Activated CD4-positive, CD25-positive, alpha-beta regulatory T cell (primary cell): ENCODE measurements around the gene INO80.

Source experiments
- DNase-seq, 4 experiments: peaks; one replicate each; lab custom pipeline; 2025; lab: John Stamatoyannopoulos, UW

The INO80 gene

GRCh38 chr15:41043276-41043951, 72.7 kb downstream of the INO80 start:
- DNase-seq: no peak

GRCh38 chr15:41042851-41043250, 73.2 kb downstream of the INO80 start:
- no peak for DNase-seq

- no peak for DNase-seq
These were observed 77.0 kb downstream of the INO80 start for GRCh38 chr15:41039121-41039520.

DNA sequence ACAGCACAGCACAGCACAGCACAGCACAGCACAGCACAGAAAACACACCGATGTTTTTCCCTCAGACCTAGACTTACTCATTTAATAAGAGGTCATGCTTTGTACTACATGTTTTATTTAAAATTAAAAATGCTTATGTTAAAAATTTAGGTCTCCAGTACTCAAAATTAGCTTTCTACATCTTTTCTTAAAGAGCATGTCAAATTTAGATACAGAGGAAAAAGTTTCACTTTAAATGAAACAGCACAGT, 84.1 kb downstream of the INO80 start:
- DNase-seq: no peak

DNA sequence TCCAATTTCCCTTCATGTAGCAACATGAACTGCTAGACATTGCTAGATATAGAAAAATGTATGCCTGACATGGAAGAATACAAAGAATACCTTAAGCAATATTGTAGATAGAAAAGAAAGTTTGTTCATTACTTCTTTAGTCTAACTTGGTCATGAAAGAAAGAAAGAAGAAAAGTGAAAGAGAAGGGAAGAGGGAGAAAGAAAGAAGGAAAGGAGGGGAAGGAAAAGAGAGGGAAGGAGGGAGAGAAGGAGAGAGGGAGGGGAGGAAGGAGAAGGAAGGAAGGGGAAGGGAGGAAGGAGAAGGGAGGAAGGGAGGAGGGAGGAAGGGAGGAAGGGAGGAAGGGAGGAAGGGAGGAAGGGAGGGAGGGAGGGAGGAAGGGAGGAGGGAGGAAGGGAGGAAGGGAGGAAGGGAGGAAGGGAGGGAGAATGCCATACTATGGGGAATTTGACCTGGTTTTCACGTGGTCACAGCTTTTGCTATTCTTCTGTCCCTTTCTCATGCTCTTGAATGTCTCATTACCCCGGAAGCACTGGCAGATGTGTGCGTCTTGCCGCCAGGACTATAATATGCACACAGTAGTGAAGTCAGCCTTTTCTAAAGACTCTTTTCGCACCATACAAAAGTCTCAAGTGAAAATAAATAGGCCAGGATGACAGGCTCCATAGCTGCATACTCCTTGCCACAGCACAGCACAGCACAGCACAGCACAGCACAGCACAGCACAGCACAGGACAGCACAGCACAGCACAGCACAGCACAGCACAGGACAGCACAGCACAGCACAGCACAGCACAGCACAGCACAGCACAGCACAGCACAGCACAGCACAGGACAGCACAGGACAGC, 84.6 kb downstream of the INO80 start:
- no peak for DNase-seq

DNA sequence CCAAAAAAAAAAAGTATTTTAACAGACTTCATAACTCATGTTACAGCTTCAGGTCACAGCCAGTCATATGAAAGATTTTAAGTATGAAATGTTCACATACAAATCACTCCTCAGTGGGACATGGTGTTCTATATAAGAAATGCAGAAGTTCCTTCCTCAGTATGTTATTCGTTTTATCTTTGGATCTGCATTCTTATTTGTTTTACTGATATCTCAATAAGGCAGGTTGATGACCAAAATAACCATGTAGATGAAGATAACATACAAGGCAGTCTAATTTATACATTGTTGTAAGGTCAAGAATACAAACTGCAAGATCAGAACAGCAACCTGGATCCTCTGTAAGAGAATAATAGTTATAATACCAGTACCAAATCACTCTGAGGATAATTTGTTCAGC, 87.2 kb downstream of the INO80 start:
- no peak for DNase-seq

DNA sequence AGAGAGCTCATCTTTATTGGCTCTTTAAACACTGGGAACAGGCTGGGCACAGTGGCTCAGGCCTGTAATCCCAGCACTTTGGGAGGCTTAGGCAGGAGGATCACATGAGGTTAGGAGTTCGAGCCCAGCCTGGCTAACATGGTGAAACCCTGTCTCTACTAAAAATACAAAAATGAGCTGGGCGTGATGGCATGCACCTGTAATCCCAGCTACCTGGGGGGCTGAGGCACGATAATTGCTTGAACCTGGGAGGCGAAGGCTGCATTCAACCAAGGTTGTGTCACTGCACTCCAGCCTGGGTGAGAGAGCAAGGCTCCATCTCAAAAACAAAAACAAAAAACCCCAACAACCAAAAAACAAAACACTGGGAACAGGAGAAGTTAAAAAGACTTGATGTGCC, 90.7 kb downstream of the INO80 start:
- no peak for DNase-seq

DNA sequence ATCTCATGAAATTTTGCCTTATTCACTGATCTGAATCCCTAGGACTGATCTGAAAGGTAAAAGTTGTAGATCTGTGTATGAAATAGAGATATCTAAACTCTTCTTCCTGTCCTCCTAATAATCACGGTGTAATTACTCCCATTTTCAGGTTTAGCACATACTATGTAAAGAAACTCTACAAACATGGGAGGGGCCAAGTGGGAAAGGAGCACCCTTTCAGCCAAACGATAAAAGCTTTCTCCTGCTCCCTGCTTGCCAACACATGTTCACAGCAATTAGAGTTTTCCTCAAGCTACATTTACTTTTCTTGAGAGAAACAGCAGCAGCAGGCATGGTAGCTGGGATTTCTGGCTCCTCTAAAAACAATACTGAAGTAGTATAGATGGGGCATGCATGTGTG, 91.2 kb downstream of the INO80 start:
- DNase-seq: no peak

DNA sequence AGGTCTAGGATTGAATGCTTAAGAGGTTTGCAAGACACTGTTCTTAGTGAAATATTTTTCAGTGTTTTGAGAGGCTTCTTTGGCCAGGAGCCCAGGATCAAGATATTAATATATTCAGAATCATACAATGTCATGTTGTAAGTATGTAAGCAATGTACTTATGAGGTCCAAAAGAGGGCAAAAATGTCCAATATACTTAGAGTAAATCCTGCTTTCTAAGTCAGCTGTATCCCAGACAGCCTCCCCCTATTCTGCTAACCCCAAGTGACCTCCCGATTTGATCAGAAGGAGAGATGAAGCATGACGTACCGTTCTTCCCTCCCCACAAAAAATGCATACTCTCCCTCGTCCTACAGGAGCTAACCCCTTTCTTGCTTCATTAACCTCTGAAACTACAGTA, 91.9 kb downstream of the INO80 start:
- DNase-seq: no peak

GRCh38 chr15:41022487-41023090, 93.5 kb downstream of the INO80 start:
- DNase-seq: no peak

- no peak for DNase-seq
These were observed 95.3 kb downstream of the INO80 start for GRCh38 chr15:41020829-41021228.

GRCh38 chr15:41020311-41020710, 95.8 kb downstream of the INO80 start:
- no peak for DNase-seq

- DNase-seq: no peak
These were observed 96.9 kb downstream of the INO80 start for GRCh38 chr15:41019174-41019573.

- DNase-seq: no peak
These were observed 97.5 kb downstream of the INO80 start for GRCh38 chr15:41018534-41018933.

DNA sequence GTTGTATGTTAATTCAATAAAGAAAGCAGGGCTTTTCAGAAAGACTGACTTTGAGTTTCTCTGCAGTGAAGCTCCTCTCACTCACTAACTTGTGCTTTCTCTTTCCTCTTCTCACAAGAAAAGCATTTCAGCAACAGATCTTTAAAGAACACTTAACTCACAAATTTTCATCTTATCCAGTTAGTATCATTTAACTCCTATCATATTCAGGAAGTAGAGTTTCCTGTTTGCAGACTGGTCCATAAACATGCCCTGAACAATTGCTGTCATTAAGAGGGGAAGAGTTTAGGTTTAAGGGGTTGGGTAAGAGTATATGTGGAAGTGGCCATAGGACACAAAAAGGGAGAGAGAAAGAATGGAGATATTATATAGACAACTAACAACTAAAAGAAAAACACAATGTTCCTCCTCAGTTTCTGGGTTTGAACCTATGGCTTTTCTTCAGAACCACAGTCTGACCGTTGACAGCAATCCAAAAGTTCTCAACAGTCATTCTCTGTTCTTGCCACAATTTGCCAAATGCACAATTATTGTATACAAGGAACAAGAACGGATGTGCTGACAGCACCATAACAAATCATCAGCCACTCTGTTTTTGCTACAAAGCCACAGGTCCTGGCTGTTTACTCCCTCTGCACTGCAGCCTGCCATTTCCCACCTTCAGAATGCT, 98.9 kb downstream of the INO80 start:
- no peak for DNase-seq

- DNase-seq: no peak
These were observed 102.2 kb downstream of the INO80 start for GRCh38 chr15:41013691-41014414.

- DNase-seq: no peak
These were observed 104.8 kb downstream of the INO80 start for GRCh38 chr15:41011055-41011815.

DNA sequence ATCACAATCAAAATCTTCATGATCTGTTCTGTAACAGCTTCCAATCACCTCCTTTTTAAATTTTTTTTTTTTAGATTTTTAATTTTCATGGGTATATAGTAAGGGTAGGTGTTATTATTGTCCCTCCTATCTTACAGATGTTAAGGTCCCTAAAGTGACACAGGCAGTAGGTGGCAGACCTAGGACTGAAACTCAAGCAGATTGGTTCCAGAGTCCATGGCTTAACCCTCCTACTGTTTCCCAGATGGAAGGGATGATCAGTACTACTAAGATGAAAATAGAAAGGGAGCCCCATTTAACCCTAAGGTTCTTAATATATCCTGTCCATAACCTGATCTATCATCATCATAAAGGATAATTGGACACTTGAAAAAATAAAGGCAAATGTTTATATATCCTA, 105.7 kb downstream of the INO80 start:
- DNase-seq: no peak

DNA sequence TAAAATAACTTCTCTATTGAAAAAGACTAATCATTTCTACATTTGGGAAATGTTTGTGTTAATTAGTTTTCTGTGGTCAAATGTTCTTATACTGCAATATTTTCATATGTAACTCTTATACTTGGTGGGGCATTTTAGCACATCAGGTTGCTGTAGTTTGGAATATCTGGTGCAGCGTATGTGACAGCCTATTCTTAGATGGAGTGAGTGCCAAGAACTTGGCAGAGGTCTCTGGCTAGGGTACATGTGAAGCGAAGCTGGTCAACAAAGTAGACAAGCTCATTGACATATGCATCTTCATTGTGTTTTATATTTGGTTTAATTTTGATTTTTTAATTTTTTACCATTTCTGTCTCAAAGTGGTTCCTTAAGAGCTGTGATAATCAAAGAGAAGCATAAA, 109.6 kb downstream of the INO80 start:
- no peak for DNase-seq

- no peak for DNase-seq
These were observed 111.6 kb downstream of the INO80 start for GRCh38 chr15:41004490-41004889.

DNA sequence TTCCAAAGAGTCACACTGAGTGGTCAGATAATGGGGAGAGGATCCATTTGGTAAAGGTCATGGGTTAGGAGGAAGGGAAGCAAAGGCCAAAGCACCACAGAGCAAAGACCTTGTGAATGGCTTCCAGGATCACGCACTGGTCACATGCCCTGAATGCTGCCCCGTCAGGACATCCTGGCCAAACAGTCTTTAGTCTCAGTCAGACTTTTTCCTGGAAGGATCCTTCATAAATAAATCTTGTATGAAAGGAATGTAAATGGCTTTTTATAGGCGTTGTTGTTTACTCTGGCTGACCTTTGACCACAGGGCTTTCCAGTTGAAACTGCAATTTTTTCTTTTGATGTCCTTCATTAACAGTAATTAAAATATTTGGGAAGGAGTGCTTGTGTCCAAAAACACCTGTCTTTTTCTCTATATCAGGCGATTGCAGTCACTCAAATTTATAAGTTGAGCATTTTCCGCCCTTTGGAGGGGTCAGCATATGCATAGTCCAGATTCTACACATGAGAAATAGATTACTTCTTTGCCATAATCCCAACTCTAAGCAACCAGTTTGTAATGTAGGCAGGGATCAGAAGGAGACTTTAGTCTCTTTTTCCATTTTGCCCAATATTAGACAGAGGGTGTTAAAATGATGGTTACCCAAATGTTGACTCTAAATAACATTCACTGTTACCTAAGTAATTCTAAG, 114.4 kb downstream of the INO80 start:
- DNase-seq: no peak
